A549 (cell line): ENCODE results near the gene DSP. TPM values are rescaled to one million over a fixed set of nuclear protein-coding genes. Genes with fewer than 3 reads are reported as not detected.

Source experiments
- ATAC-seq, 2 experiments: fragments of 200-7000 bp in 1 of 2; fragments of >200 bp in 1 of 2; cut with Nextera tagmentation in 1 of 2; cut with Tn5 transposase in 1 of 2; 3 replicates each; pipeline versions ENCODE4 v1.8.0 to v1.9.1; 2018 to 2020; ENCODE audit warnings: mild to moderate bottlenecking in 1 of 2, moderate library complexity in 1 of 2
- CTCF ChIA-PET: fragments of 300-600 bp; sonication (Branson Sonifier 250); formaldehyde crosslinking; extraction: SDS; loops from one replicate; lab custom pipeline; 2021; ENCODE audit warnings: antibody characterized with exemption, inconsistent platforms; lab: Yijun Ruan, JAX
- POLR2A ChIA-PET: fragments of 350-600 bp; formaldehyde crosslinking; extraction: SDS; loops from one replicate; lab custom pipeline; 2021; ENCODE audit warnings: antibody characterized with exemption, inconsistent platforms; lab: Yijun Ruan, JAX
- DNase-seq, 2 experiments: peaks; one replicate each; pipeline versions ENCODE4 v3.0.0 to v3.0.0-alpha.2; 2011 to 2016; ENCODE audit warnings: low read depth in 1 of 2, low spot score in 1 of 2
- FAIRE-seq: peaks from 2 replicates; lab custom pipeline; 2011; peaks lifted over from hg19 to GRCh38; lab: Jason Lieb, UNC
- H3K27ac ChIP-seq, 2 experiments: fragments of >200 bp; sonication (Bioruptor Twin); formaldehyde crosslinking; 3 replicates each; pipeline ENCODE4 v1.5.1; 2016 to 2017
- H3K4me1 ChIP-seq: fragments of >200 bp; sonication (Bioruptor Twin); formaldehyde crosslinking; 3 replicates; pipeline ENCODE4 v1.6.1; 2016
- H3K4me2 ChIP-seq: fragments of >200 bp; sonication (Bioruptor Twin); formaldehyde crosslinking; 3 replicates; pipeline ENCODE4 v1.6.1; 2016
- H3K4me3 ChIP-seq: fragments of >200 bp; sonication (Bioruptor Twin); formaldehyde crosslinking; 3 replicates; pipeline ENCODE4 v1.5.1; 2016
- H3K9me3 ChIP-seq: fragments of >200 bp; sonication (Bioruptor Twin); formaldehyde crosslinking; 3 replicates; pipeline ENCODE4 v1.6.1; 2016
- CEBPB ChIP-seq, 2 experiments: fragments of >200 bp in 1 of 2; sonication (Bioruptor Twin) in 1 of 2; formaldehyde crosslinking in 1 of 2; IDR thresholded peaks; 2 replicates each; pipeline ENCODE4 v1.6.1; 2012 to 2016
- CHD2 ChIP-seq: fragments of 150-350 bp; IDR thresholded peaks from 2 replicates; pipeline ENCODE4 v1.6.1; 2014; ENCODE audit warnings: low read length; ENCODE audit not compliant: partially characterized antibody
- EHF ChIP-seq: fragments of 250-450 bp; sonication (Bioruptor Pico); IDR thresholded peaks from 2 replicates; pipeline ENCODE4 v1.5.0; 2020; ENCODE audit warnings: mild to moderate bottlenecking
- EHMT2 ChIP-seq: fragments of 200-600 bp; sonication (generic); IDR thresholded peaks from 2 replicates; pipeline ENCODE4 v1.6.1; 2016; ENCODE audit warnings: antibody characterized with exemption, low read depth, mild to moderate bottlenecking, moderate library complexity
- FOXS1 ChIP-seq: fragments of 250-450 bp; sonication (Bioruptor Pico); IDR thresholded peaks from 2 replicates; pipeline ENCODE4 v1.5.0; 2020; ENCODE audit warnings: mild to moderate bottlenecking, moderate library complexity
- HEYL ChIP-seq: fragments of 250-450 bp; sonication (Bioruptor Pico); IDR thresholded peaks from 2 replicates; pipeline ENCODE4 v1.8.0; 2021; ENCODE audit warnings: mild to moderate bottlenecking, moderate library complexity
- HOXB13 ChIP-seq: fragments of 250-450 bp; sonication (Bioruptor Pico); IDR thresholded peaks from 2 replicates; pipeline ENCODE4 v1.5.0; 2020; ENCODE audit warnings: low read depth, mild to moderate bottlenecking, moderate library complexity
- JUN ChIP-seq, 2 experiments: fragments of >200 bp; sonication (Bioruptor Twin); formaldehyde crosslinking; IDR thresholded peaks; 2 replicates in 1 of 2; 3 replicates in 1 of 2; pipeline ENCODE4 v1.6.1; 2016 to 2017
- MAFK ChIP-seq: fragments of 450-650 bp; IDR thresholded peaks from 2 replicates; pipeline ENCODE4 v1.6.1; 2014; ENCODE audit not compliant: partially characterized antibody
- MAZ ChIP-seq: fragments of 150-350 bp; IDR thresholded peaks from 2 replicates; pipeline ENCODE4 v1.6.1; 2014; ENCODE audit warnings: antibody characterized with exemption, low read depth, low read length, borderline replicate concordance
- MYC ChIP-seq: IDR thresholded peaks from 2 replicates; pipeline ENCODE4 v1.6.1; 2012; ENCODE audit warnings: mild to moderate bottlenecking, inconsistent platforms, low read length, improper control_type of control experiment, borderline replicate concordance
- NR3C1 ChIP-seq: fragments of >200 bp; sonication (Bioruptor Twin); formaldehyde crosslinking; IDR thresholded peaks from 3 replicates; pipeline ENCODE4 v1.6.1; 2017
- TFCP2L1 ChIP-seq: fragments of 250-450 bp; sonication (Bioruptor Pico); IDR thresholded peaks from 2 replicates; pipeline ENCODE4 v1.5.0; 2021; ENCODE audit warnings: mild to moderate bottlenecking
- ZFP36 ChIP-seq: fragments of 450-650 bp; IDR thresholded peaks from 2 replicates; pipeline ENCODE4 v1.6.1; 2014; ENCODE audit warnings: borderline replicate concordance; ENCODE audit not compliant: partially characterized antibody
- ZNF302 ChIP-seq: fragments of 250-450 bp; sonication (Bioruptor Pico); IDR thresholded peaks from 2 replicates; pipeline ENCODE4 v1.9.0; 2021; ENCODE audit warnings: inconsistent platforms, mild to moderate bottlenecking, moderate library complexity
- WGBS: methylation state at CpG from one replicate; pipeline ENCODE4 v1.1.6; 2017; ENCODE audit errors: missing lambda C conversion rate; 5-methylcytosine and 5-hydroxymethylcytosine counted together
- polyA plus RNA-seq, 4 experiments: library from polyadenylated mRNA; depleted of rRNA in 3 of 4; stranded (reverse); fragments of >200 nt; fragmentation: RNase III in 1 of 4; extraction: RNeasy Plus Mini Kit Qiagen cat#74134 plus additional on column Dnase treatment in 1 of 4; gene quantifications; 2 replicates in 3 of 4; 3 replicates in 1 of 4; pipeline ENCODE4 v1.2.3, GENCODE V29; 2011 to 2017
- TF ChIP-seq, protein P1 (sequence below): IDR thresholded peaks from 2 replicates; pipeline ENCODE4 v1.6.1; 2012
- TF ChIP-seq, protein P2 (sequence below): fragments of >200 bp; sonication (Bioruptor Twin); formaldehyde crosslinking; IDR thresholded peaks from 3 replicates; pipeline ENCODE4 v1.5.1; 2016
- TF ChIP-seq, protein P3 (sequence below): fragments of >200 bp; sonication (Bioruptor Twin); formaldehyde crosslinking; IDR thresholded peaks from 3 replicates; pipeline ENCODE4 v1.6.1; 2016

The DSP gene
- polyA plus RNA-seq, 2 of the 4 experiments (the other 2 are of a cell fraction), result 15.2 to 34.1 TPM

DNA sequence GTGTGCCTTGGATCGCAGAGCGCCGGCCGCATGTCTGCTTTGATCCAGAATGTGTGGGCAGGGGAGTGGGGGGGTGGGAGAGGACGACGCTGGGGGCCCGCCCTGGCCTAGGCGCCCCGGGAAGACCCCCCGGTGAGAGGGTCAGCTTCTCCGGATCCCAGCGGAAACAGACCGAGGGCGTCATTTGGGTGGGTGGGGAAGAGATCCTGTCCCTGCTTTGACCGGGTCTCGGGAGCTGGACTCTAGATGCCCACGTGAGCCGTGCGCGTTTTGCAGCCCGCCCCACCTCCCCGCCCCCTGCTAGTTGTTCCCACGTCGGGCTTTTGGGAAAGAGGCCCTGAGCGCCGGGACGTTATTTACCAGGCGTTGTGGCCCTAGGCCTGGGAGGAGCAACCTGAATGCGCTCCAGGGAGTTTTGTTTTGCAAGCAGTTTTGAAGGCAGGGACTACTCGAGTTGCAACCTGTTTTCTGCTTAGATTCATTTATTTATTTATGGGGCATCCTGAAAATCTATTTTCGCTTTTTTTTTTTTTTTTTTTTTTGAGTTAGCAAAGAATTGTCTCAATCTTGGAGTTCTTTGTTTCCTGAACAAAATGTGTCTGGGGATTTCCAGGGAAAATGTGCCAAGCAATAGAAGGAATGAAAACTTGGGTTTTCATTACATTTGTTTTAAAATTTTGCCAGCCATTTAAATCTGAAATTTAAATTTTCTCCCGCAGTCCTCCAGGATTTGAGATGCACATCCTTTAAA lies 1.6 kb downstream of the DSP start (continued):
- TF ChIP-seq, protein P1, sequence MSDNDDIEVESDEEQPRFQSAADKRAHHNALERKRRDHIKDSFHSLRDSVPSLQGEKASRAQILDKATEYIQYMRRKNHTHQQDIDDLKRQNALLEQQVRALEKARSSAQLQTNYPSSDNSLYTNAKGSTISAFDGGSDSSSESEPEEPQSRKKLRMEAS, result no peak; the same call in 1 of the 2 replicates
- TF ChIP-seq CHD2 (no peak), CEBPB (IDR thresholded peaks at IDR 0.05) (peak in 1 of 2 experiments; percentile 44; a peak in 2 of 4 replicates), EHF (CRISPR knock-in tag) (no peak), JUN (IDR thresholded peaks at IDR 0.05) (0 out of 5 replicates have a peak, but pooled peaks of 1 of the 2 experiments have one; percentile 13), ZNF302 (CRISPR knock-in tag) (no peak)
- TF ChIP-seq, protein P2, sequence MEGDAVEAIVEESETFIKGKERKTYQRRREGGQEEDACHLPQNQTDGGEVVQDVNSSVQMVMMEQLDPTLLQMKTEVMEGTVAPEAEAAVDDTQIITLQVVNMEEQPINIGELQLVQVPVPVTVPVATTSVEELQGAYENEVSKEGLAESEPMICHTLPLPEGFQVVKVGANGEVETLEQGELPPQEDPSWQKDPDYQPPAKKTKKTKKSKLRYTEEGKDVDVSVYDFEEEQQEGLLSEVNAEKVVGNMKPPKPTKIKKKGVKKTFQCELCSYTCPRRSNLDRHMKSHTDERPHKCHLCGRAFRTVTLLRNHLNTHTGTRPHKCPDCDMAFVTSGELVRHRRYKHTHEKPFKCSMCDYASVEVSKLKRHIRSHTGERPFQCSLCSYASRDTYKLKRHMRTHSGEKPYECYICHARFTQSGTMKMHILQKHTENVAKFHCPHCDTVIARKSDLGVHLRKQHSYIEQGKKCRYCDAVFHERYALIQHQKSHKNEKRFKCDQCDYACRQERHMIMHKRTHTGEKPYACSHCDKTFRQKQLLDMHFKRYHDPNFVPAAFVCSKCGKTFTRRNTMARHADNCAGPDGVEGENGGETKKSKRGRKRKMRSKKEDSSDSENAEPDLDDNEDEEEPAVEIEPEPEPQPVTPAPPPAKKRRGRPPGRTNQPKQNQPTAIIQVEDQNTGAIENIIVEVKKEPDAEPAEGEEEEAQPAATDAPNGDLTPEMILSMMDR, result no peak

DNA sequence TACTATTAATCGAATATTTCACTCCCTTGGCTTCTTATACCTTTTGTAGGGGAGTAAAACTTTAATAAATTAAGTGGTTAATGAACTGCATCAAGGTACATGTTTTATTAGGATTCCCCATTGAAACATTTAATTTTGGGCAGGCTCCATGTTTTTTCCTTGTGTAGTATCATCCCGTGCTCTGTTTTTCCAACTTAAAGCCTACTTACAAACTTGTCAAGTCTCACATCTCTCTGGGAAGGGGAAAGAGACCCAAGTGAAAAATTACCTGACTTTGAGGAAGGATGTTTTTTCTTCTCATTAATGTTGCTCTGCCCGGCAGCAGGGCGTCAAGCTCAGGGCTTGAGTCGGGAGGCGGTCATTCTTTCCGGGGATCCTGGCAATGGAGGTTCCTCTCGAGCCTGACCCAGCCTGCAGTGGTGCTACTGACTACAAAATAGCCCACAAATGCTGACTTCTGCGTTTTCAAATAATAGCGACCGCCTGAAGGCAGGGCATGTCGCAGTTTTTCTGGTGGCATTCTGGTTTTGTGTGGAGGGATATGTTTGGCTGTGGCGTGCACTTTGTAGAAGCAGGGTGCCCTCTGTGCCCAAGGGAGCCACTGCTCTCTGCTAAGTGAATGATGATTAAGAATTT lies 2.4 kb downstream of the DSP start:
- Histone ChIP-seq H3K9me3 (no peaks in the 10 kb centered on the region), H3K4me2 (peak overlapping the region; percentile 88), H3K4me3 (peak overlapping the region; percentile 66; the same call in 2 of the 3 replicates)
- ChIA-PET CTCF (no interaction called here), POLR2A (no interaction called here)
- FAIRE-seq, result no peak
- no peak for TF ChIP-seq HEYL (CRISPR knock-in tag)
- peak; percentile 32 for TF ChIP-seq MAFK
- TF ChIP-seq NR3C1, result no peak
- TF ChIP-seq ZNF302 (CRISPR knock-in tag), result no peak
- TF ChIP-seq FOXS1 (CRISPR knock-in tag), result no peak
- TF ChIP-seq, all 56 proteins: peak for 1
- H3K4me1 ChIP-seq, result peaks cover 32% of the 10 kb centered on the region
- H3K27ac ChIP-seq, result no peak overlapping the region; a peak in 1 of 6 replicates
- WGBS, result 87% methylated on average over 12 of the region's 13 CpGs
- no peak for ATAC-seq
- DNase-seq, result no peak

DNA sequence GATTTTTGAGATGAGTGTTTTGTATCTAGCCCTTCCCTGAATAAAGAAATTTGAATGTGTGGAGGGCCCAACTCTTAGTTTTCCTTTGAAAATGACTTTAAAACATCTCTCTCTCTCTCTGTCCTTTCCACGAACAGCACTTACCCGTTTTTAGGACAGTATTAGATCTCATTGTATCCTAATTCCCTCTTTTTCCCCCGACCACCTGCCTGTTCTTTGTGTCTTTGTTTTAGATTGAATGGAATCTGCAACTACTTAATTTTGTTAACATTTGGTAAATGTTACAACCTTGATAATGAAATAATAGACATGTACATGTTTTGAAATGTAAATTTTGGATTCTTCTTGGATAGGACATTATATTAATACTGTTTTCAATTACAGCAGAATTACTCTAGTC lies 3.1 kb downstream of the DSP start:
- H3K4me2 ChIP-seq, result peak overlapping the region; percentile 88; the same call in 2 of the 3 replicates
- no peak overlapping the region for H3K27ac ChIP-seq
- no peaks in the 10 kb centered on the region for H3K9me3 ChIP-seq
- FAIRE-seq (no peak), ATAC-seq (no peak), DNase-seq (no peak)
- TF ChIP-seq HOXB13, result no peak
- no peak for TF ChIP-seq MYC
- TF ChIP-seq, protein P3, sequence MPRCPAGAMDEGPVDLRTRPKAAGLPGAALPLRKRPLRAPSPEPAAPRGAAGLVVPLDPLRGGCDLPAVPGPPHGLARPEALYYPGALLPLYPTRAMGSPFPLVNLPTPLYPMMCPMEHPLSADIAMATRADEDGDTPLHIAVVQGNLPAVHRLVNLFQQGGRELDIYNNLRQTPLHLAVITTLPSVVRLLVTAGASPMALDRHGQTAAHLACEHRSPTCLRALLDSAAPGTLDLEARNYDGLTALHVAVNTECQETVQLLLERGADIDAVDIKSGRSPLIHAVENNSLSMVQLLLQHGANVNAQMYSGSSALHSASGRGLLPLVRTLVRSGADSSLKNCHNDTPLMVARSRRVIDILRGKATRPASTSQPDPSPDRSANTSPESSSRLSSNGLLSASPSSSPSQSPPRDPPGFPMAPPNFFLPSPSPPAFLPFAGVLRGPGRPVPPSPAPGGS, result no peak
- WGBS, result 83% methylated on average over 3 of the region's 3 CpGs
- POLR2A ChIA-PET, result no interaction called here
- H3K4me1 ChIP-seq, result peaks cover 38% of the 10 kb centered on the region
- H3K4me3 ChIP-seq, result no peak overlapping the region
- CTCF ChIA-PET, result no interaction called here

DNA sequence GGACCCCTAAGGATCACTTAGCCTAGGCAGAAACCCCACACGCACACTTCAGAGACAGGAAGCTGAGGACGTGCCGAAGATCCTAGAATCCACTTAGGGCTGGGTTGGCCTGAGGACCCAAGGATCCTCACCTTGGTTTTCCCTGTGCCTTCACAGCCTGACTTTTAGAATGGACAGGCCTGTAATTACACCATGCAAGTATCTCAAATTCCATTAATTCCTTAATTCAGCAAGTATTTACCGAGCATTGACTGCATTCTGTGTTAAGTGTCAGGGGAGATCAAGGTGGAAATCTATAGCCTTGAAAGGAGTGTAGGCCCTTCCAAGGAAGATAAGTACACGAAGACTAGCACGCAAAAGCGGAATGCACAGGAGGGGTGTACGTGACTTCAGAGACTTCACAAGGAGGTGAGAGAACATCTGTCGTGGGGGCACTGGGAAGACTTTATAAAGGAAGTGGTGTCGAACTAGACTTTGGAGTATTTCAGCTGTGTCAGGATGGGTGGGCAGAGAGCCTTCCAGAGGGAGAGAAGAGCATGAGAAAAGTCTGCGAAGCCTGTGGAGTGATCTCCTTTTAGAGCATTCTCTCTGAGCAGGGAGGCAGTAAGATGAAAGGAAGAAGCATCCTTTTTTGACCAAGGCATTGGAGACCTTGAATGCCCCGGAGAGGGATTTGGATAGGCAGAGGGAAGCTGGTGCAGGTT lies 4.0 kb downstream of the DSP start:
- ChIA-PET POLR2A (interaction anchor here (0.6 kb wide), 1 partner anchor 557 kb away, joined by 3 read pairs; the partner anchor contains the start of gene EEF1E1), CTCF (no interaction called here)
- TF ChIP-seq TFCP2L1 (no peak), MAZ (no peak), EHMT2 (no peak), NR3C1 (no peak), ZFP36 (no peak)
- H3K27ac ChIP-seq, result no peak overlapping the region
- H3K4me1 ChIP-seq, result peaks cover 46% of the 10 kb centered on the region
- FAIRE-seq (no peak), DNase-seq (no peak), ATAC-seq (no peak)
- no peak overlapping the region for H3K4me3 ChIP-seq
- H3K9me3 ChIP-seq, result no peaks in the 10 kb centered on the region
- H3K4me2 ChIP-seq, result 0 out of 3 replicates have a peak overlapping the region, but pooled peaks have one; percentile 19
- WGBS, result 93% methylated on average over 12 of the region's 12 CpGs
